GM21723 (cell line): ENCODE data around the gene UTP4.
A peak's percentile ranks its signal among the peaks of the same experiment; 100 is the strongest.

Source experiments
- ATAC-seq: cut with Tn5 transposase; IDR thresholded peaks from one replicate; pipeline ENCODE4 v1.9.1; 2021; ENCODE audit warnings: mild to moderate bottlenecking, moderate library complexity; ENCODE audit not compliant: unreplicated experiment

Gene UTP4

DNA sequence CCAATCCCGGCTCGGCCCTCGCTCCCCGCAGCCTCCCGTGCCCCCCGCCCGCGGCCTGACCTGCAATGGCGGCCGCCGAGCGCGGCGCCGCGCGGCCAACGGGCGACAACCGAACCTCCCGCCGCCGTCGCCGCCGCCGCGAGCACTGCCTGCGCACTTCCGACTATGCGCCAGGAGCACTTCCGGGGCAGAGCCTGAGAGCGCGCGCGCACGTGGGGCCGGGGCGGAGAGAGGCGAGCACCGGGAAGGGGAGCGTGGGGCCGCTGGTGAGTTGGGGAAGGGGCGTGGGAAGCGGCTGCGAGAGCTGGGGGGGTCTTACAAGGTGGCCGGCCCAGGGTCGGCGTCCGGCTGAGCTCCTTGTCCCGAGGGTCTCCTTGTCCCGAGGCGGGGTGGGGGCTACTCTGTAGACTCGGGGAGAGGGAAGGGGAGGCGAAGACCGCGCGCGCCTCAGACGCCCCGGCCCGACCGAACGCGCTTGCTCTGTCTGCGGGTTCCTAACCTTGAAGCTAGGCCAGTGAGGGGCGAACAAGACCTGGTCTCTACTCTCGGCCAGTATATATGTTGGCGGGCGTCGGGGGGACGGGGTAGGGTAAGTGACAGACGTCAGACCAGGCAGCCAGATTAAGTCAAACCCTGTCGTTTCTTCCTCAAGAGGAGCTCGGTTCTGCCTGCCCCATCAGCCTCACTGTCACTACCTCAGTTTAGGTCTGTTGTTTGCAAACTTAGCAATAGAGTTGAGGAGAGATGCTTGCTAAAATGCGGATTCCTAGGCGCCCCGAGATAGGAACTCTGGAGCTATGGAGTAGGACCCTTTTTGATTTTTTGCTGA, at the start of gene UTP4, which contains the start of gene CHTF8:
UTP4 (plus strand) TSS at position 226 of the 829 bp plus-strand sequence. CDS start 811 bp downstream, outside the sequence.
CHTF8 (minus strand) TSS at position 165 of the 829 bp plus-strand sequence. CDS start 11,130 bp downstream, outside the sequence.
- ATAC-seq: peak; percentile 86

- ATAC-seq: no peak
Observed at GRCh38 chr16:69083306-69083941, 49.0 kb upstream of the UTP4 start.

- no peak for ATAC-seq
Observed at GRCh38 chr16:69084289-69084688, 48.2 kb upstream of the UTP4 start.

DNA sequence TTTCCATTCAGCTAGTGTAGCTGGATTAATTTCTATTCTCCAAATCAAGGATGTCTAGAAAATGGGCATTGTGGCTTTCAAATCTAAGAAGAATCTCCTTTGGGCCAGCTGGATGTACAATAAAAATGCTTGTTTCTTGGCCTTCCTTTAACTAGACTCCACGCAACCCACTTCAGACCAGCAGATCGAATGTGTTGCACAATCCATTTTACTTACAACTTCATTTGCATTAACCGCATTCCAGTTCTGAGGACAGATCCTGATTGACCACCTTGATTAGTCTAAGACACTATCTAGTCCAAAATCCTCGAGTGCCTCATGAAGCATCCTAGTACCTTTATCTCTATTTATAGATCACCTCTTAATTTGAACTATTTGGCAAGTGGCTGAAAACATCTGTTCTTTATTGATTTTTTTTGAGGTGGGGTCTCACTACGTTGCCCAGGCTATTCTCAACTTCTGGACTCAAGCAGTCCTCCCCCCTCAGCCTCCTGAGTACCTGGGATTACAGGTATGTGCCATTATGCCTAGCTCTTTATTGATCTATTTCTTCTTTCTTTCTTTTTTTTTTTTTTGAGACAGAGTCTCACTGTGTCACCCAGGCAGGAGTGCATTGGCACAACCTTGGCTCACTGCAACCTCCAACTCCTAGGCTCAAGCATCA, 47.3 kb upstream of the UTP4 start:
- ATAC-seq: no peak

GRCh38 chr16:69087161-69087581, 45.3 kb upstream of the UTP4 start:
- ATAC-seq: no peak

GRCh38 chr16:69088684-69089083, 43.8 kb upstream of the UTP4 start:
- ATAC-seq: no peak

GRCh38 chr16:69089091-69089910, 43.1 kb upstream of the UTP4 start:
- ATAC-seq: no peak

- ATAC-seq: no peak
Observed at GRCh38 chr16:69093974-69094373, 38.5 kb upstream of the UTP4 start.

DNA sequence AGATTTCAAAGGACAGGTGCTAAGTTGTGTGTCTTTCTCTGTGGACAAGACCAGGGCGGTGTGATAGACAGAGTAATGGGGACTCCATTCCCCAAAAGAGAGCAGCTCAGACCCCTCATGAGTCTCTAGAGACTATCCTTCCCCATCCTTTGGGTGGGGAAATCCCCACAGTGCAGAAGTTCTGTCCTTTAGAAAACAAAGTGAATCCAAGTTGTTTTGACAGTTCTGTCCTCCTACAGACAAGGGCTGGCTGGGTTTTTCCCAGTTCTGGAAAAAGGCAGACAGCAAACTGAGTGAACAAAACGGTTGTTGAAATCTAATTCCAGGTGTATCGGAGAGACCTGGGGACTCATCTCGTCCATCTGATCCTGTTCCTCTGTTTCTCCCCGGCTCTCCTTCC, 37.9 kb upstream of the UTP4 start:
- no peak for ATAC-seq

- ATAC-seq: no peak
Observed at GRCh38 chr16:69095193-69095592, 37.3 kb upstream of the UTP4 start.

DNA sequence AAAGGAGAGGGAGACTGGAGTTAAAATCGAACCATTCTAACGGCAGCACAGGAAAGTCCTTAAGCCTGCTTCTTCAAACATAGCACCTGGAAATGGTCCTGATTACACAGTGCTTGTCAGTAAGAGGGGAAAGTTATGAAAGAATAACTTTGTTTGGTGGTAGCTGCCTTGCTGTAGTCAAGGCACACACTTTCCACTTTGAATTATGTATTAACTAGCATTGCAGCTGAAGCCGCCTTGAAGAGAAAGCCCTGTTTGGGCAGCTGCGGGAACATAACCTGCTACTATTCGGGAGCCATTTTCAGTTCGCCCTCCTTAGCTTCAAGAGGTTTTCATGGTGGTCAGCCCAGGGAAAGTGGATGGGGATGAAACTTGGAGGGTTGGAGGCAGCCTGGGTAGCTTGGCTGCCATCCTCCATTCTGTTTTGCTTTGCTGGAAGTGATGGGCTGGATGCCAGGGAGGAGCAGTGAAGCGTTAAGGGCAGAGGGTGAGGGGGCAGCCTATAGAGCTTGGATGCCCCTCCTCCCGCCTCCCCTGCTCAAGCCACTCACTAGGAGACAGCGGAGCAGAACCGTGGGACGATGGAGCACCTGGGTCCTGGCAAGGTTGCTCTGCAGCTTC, 32.3 kb upstream of the UTP4 start:
- no peak for ATAC-seq

GRCh38 chr16:69105501-69106361, 26.7 kb upstream of the UTP4 start, which contains the start of gene HAS3:
Gene HAS3 (plus strand): TSS chr16:69105653. CDS start chr16:69109396, 3,743 bp downstream.
- ATAC-seq: no peak

- ATAC-seq: no peak
Observed at GRCh38 chr16:69106491-69107315, 25.7 kb upstream of the UTP4 start.

GRCh38 chr16:69107316-69107962, 25.0 kb upstream of the UTP4 start:
- no peak for ATAC-seq

GRCh38 chr16:69108064-69108904, 24.2 kb upstream of the UTP4 start:
- ATAC-seq: no peak

- no peak for ATAC-seq
Observed at GRCh38 chr16:69108905-69109252, 23.6 kb upstream of the UTP4 start.
